ENCODE measurements around the gene MTTP.

DNA sequence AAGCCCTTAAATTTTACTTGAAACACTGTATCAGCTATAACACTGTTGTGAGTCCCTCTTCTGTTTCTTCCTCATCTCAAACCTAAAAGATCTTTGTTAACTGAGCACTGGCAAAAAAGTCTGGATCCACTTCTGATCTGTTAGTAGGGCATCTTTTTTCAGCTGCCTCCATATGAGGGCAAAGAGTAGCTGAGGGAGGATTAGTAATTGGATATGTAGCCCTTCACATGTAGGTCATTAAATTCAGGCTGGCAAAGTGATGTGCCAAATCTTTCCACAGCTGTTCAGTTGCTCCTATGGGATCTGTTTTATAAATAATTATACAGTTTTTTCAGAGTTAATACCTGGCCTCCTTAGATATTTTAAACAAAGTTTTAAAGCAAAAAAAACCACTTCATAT is 9.7 kb upstream of the MTTP start:
- TF ChIP-seq, protein P1, sequence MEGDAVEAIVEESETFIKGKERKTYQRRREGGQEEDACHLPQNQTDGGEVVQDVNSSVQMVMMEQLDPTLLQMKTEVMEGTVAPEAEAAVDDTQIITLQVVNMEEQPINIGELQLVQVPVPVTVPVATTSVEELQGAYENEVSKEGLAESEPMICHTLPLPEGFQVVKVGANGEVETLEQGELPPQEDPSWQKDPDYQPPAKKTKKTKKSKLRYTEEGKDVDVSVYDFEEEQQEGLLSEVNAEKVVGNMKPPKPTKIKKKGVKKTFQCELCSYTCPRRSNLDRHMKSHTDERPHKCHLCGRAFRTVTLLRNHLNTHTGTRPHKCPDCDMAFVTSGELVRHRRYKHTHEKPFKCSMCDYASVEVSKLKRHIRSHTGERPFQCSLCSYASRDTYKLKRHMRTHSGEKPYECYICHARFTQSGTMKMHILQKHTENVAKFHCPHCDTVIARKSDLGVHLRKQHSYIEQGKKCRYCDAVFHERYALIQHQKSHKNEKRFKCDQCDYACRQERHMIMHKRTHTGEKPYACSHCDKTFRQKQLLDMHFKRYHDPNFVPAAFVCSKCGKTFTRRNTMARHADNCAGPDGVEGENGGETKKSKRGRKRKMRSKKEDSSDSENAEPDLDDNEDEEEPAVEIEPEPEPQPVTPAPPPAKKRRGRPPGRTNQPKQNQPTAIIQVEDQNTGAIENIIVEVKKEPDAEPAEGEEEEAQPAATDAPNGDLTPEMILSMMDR (IDR thresholded peaks at IDR 0.05) = no peak
- no peak for TF ChIP-seq POLR2A (IDR thresholded peaks at IDR 0.05)
